HG02840 (cell line): ENCODE results near the gene TEX2.
"Not testable (repeated sequence)": the region's sequence is repeated elsewhere in the genome, so short reads cannot be mapped to it uniquely, and the experiment has no call there.

ENCODE experiments used
- ATAC-seq: cut with Tn5 transposase; IDR thresholded peaks from one replicate; pipeline ENCODE4 v1.9.1; 2021; ENCODE audit warnings: mild to moderate bottlenecking, moderate library complexity, moderate number of reproducible peaks; ENCODE audit not compliant: unreplicated experiment, low FRiP score

The TEX2 gene

DNA sequence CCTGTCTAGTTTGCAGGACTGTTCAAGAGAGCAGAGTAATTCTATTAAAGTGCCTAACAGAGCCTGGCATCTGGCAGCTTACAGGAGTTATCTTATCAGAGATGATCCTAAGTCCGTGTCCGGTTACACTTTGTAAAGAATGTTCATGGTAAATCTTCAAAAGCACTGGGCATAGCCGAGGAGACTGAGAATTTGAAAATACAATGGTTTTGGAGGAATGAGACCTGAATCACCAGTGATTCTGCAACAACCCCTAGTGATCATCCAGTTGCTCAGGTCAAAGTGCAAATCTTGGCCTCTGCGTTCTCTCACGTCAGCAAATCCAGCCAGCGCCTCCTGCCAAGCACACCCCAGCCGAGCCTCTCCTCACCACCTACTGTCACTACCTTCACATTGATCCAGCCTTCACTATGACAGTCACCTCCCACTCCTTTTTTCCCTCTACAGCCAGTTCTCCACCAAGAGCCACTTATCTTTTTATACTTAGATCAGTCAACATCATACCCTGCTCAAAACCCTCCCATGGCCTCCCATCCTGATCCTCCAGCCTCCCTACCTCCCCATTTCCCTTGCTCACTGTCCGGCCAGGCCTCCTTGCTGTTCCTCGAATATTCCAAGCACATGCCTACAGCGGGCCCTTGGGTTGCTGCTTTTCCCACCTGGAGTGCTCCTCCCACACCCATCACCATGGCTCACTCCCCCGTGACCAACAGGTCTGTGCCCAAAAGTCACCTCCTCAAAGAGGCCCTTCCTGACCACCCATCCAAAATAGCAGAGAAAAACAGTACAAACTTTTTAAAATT is 75.8 kb downstream of the TEX2 start:
- ATAC-seq: no peak

DNA sequence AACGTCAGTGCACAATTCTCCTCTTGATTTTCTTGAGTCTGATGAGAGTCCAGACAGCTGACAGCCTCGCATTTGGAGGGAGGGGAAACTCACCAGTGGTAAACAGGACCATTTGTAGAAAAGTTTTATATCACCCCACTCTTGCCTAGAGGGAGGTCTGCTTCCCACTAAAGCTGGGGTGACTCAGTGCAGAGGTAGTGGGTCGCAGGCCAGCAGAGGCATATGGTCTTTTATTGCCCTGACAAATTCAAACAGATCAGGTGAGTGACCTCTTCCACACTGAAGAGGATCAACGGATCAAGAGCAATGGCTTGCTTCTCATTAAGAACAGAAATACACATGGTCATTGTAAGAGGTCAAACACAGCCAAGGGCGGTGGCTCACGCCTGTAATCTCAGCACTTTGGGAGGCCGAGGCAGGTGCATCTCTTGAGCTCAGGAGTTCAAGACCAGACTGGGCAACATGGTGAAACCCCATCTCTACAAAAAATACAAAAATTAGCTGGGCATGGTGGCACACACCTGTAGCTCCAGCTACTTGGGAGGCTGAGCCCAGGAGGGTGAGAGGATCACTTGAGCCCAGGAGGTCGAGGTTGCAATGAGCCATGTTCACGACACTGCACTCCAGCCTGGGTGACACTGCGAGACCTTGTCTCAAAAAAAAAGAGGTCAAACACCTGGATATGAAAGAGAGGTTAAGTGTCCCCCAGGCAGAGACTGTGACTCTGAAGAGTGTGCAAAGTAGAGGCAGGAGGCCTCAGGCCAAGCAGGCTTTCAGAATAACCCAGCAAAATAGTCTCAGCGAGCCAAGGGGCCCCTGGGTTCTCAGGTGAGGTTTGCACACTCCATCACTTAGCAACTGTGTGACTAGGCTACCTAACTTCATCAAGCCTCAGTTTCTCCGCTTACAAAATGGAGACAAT is 76.6 kb downstream of the TEX2 start:
- ATAC-seq: no peak

DNA sequence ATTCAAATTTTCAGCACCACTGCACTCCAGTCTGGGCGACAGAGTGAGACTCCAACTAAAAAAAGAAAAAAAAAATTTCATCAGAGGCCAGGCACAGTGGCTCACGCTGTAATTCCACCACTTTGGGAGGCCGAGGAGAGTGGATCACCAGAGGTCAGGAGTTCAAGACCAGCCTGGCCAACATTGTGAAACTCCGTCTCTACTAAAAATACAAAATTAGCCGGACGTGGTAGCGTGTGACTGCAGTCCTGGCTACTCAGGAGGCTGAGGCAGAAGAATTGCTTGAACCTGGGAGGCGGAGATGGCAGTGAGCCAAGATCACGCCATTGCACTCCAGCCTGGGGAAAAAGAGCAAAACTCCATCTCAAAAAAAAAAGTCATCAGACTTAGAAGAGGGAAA is 77.5 kb downstream of the TEX2 start:
- not testable (repeated sequence) for ATAC-seq

DNA sequence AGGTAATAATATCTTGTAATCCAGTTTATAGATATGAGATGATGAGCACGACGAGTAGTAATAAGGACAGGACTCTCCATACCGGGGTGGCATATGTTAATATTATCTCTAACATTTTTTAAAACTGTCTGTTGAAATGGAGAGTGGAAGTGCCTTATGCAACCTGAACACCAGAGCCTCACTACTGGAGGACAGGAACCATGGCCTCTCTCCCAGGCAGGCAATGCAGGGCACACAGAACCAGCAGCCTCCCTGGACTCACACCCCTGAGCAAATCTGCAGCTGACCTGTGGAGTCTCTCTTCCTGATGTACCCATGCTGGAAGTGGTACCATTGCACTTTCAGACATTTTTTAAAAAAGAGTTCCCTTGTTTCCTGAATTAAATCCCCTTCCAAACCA is 78.0 kb downstream of the TEX2 start:
- ATAC-seq: no peak

DNA sequence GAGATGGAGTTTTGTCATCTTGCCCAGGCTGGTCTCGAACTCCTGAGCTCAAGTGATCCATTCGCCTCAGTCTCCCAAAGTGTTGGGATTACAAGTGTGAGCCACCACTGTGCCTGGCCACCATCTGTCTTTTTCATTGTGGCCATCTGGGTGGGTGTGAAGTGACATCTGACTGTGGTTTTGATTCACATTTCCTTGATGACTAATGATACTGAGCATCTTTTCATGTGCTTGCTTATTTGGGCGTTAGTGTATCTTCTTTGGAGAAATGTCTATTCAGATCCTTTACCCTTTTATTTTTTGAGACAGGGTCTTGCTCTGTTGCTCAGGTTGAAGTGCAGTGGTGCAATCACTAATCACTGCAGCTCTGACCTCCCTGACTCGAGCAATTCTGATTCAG is 79.2 kb downstream of the TEX2 start:
- no peak for ATAC-seq

DNA sequence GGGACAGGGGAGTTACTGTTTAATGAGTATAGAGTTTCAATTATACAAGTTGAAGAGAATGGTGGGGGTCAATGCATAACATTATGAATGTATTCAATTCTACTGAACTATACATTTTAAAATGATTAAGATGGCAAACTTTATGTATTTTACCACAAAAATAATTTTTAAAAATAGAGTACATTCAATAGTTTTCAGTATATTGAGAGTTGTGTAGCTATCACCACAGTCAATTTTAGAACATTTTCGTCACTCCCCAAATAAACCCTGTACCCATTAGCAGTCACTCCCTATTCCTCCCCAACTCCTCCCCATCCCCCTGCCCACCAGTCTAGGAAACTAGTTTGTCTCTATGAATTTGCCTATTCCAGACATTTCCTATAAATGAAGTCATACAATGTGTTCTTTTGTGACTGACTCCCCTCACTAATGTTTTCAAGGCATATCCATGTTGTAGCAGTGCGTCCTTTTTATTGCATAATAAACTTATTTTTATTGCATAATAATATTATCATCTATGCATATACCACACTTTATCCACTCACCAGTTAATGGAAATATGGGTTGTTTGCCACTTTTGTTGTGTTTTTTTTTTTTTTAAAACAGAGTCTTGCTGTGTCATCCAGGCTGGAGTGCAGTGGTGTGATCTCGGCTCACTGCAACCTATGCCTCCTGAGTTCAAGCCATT is 80.6 kb downstream of the TEX2 start:
- no peak for ATAC-seq

DNA sequence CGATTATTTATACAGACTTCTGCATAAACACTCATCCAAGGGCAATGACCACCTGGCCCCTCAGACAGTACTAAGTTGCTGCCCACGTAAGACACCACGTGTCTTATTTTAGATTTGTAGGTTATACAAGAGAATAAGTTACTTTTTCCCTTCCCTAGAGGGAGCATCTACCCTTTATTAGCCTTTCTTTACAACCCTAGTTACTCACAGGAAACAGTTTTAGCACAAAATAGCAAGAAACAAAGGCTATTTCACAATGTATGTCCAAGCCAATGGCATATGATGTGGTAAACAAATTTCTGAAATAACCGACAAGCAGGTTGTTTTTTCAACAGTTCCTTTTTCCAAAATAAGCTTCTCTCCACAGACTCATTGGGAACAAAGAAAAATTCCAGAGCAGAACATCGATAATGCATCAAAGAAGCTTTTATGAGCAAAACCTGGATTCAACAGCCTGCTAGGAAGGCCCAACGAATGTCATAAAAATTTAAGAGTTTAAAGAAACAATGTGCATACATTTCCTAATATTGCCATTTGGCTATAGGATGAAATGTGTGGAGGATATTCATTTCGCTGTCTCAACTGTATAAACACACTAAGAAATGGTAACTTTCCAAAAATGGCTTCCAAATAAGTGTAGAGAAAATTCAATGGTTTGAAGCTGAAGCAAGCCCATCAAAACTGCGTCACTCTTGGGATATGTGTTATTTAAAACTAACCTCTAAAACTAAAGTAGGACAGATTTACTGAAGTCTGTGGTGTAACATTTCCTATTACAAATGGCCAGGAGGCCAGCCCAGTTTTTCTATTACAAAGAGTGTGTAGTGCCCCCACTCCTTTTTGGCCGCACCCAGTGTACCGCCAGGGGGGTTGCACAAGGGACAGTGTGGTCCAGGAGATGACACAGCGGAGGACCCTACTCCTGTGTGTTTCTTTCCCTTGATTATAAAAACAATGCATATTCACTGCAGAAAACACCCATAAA is 82.7 kb downstream of the TEX2 start:
- no peak for ATAC-seq

DNA sequence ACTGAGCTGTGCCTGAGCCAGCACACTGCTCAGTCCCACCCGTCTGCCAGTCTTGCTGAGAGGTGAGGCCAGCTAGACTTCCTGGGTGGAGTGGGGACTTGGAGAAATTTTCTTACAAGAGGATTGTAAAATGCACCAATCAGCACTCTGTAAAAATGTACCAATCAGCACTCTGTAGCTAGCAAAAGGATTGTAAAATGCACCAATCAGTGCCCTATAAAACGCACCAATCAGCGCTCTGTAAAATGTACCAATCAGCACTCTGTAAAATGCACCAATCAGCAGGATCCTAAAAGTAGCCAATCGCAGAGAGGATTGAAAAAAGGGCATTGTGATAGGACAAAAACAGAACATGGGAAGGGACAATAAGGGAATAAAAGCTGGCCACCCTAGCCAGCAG is 84.0 kb downstream of the TEX2 start:
- ATAC-seq: not testable (repeated sequence)

DNA sequence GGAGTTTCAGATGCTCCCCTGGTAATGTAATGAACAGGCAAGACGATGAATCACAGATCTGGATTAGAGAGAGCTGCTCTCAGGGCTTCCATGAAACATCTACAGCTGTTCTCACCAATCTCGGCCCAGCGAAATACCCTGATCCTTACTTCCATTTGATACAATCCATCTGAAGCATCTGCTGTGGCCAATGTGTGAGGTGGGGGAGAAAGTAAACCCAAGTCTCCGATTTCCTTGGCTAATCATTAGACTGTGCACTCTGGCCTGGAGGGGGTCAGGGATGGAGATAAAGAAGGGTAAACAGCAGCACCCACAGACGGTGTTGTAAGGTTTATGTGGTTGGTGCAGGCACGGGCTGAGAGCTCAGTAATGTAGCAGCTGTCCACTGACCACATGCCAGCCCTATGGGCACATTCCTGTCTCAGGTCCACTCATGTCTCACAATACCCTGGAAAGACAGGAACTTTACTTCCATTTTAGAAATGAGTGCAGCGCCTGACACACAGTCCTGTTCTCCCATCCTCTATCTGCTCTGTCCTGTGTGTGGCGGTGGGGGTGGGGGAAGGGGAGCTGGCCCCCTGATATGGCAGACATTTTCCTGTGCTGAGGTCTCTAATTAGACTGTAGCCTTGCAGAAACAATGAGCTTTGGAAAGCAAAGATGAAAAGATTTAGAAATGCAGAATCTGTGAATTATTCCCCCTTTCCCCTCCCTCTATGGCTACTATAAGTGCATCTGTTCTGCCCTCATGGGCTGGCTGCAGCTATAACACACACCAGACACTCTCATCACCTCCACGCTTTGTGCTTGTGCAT is 84.8 kb downstream of the TEX2 start:
- no peak for ATAC-seq

DNA sequence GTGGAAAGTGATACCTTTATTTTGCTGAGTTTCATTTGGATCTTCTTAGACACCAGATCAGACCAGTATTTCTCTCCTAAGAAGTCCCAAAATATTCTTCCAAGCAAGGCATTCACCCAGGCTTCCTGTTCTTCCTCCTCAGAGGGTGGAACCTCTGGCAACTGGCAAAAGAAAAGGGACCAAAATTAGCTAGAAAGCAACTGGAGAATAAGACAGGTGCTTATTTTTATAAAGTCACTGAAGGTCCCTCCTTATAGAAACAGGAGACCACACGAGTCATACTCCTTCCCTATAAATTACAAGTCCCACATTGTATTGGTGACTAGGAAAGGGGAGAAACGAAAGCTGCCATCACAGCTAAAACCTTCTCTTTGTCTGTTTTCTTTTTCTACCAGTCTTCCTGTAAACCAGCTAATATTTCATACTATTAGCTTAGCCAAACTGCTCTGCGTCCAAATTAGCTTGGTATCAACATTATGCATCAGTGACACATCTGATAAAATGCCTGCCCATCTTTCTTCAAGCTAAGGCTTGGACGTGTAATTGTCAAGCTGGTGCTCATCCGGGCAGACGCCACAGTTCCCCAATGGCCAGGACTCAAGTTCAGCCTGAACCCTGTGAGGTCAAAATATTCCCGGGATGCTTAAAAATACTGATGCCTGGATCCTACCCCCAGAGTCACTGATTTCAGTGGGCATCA is 85.6 kb downstream of the TEX2 start:
- ATAC-seq: no peak

DNA sequence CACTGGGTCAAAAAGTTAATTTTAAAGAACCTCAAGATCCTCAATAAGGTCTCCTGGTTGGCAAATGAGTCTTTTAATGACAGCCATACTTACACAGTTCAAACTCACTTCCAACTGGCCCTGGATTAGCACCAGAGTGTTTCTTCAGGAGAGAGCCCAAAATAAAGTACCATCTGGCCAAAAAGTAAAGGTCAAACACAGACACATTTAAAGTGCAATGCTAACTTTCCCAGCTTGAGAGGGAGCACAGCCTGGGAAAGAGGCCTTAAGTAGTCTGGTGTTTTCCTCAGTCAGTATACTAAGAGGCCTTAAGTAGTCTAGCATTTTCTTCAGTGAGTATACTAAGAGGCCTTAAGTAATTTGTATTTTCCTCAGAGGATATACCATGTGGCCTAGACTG is 86.5 kb downstream of the TEX2 start:
- no peak for ATAC-seq

DNA sequence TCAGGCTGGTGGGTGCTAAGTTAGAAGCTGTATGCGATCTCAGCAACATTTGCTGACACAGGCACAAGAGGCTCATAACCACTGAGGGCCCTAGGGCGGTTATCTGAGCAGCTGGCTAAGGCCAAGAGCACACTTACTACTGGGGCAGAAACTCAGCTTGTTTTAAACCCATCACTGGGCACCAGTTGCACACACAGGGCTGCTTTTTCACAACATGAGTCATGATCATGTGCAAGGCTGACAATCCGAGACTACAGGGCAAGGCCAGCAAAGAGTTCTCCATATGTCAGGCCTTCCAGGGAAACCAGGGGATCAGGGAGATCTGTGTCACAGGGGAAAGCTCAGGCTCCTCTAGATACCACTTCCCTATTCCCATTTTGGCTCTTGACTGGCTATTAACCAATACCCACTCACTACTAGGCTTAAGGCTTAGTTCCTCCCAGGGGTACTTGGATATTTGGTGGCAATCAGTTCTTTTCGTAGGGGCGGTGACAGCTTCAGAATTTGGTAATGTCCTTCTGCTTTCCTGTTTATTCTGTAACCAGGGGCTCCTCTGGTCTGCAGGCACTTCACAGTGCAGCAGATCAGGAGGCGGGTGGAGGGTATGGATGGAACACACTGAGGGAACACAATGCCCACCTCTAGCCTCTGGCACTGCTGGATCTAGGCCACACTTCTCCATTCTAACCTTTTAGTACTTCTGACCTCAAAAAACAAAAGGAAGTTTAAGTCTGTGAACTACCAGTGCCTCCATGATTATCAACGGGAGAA is 88.2 kb downstream of the TEX2 start:
- ATAC-seq: no peak

DNA sequence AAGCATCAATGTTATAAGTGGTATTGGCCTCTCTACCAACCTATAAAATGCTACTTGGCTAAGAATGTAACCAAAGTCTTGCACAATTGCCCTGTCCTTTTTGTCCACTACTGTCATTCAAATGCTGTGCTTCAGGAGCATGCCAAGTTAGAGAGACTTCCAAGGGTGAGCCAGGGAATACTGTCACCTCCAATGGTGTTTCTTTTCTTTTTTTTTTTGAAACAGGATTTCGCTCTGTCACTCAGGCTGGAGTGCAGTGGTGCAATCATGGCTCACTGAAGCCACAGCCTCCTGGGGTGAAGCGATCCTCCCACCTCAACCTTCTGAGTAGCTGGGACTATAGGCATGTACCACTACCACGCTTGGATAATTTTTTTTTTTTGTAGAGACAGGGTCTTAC is 89.4 kb downstream of the TEX2 start:
- ATAC-seq: no peak

DNA sequence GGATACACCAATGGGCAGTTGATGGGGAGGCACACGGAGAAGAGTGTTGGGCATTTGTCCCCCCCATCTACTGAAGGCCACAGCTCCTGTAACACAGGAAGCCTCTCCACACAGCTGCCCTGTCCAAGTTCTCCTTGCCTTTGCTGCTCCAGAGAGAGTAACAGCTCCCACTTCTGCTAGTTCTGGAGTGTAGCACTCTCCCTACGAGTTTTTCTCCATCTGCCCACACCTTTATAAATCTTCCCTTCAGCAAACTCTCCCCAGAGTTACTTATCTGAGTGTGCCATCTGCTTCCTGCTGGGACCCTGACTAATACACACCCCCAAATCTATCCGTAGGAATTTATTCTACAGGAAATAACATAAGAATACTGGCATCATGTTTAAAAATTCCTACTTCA is 90.5 kb downstream of the TEX2 start:
- ATAC-seq: no peak

DNA sequence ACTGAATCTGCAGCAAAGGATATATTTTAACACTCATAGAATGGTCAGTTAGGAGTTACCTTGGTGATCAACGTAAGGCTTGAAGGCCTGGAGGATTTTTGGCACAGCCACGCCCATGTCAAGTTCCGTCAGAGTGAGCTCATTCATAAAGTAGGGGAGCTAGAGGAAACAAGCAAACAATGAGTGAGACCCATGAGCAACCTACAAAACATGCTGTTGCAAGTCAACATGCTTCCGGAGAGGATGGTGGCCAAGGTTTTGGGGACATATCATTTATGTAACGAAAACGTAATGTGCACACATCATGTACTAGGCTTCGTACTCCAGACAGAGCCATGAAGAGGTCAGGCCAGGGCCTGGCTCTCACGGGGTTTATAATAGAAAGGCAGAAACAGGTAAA is 92.0 kb downstream of the TEX2 start:
- ATAC-seq: no peak

DNA sequence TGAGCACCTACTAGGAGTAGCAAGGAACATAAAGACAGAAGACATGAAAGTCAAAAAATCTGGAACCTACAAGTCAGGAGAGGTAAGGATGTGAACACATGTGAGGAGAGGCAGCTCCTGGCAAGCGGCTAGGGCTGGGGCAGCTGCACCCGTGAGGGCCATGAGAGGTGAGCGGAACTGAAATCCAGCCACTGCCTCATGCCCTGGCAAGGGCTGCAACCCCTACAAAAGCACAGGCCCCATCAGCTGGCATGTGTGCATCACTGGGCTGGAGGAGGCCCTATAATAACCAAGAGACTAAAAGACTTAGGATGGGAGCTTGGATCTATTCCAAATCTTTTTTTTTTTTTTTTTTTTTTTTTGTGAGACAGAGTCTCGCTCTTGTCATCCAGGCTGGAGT is 92.8 kb downstream of the TEX2 start:
- no peak for ATAC-seq

DNA sequence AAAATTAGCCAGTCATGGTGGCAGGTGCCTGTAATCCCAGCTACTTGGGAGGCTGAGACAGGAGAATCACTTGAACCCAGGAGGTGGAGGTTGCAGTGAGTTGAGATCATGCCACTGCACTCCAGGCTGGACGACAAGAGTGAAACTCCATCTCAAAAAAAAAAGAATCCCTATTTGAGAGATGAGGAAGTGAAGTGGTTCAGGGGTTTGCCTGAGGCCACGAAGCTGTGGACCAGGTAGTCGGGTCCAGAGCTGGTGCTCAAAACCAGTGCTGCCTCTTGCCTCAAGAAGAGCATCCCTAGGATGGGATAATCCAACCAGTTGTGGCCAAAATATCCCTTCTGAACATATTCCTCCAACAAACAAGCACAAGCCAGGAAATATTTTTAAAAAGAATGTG is 95.4 kb downstream of the TEX2 start:
- ATAC-seq: not testable (repeated sequence)

DNA sequence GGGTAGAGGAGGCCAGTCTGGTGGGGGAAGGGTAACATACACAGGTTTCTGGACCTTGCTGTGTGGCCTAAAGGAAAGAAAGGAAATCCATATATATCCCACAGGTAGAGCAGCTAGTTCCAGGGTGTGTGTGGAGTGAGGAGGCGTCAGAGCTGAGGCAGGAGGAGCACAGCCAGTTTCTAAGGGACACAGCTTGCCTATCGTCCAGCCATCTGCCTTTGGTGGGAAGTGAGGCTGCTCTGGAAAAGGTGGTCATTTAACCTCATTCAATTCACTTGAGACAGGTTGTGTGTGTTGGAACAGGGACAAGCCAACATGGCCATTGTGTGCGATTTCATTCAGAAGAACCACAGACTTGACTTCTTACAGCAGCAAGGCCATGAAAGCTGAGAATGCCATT is 96.2 kb downstream of the TEX2 start:
- no peak for ATAC-seq
